IMR-90 (cell line): ENCODE data around the gene CMC2. TPM values are rescaled to one million over a fixed set of nuclear protein-coding genes. Genes with fewer than 3 reads are reported as not detected.

Source experiments
- ATAC-seq: fragments of 200-7000 bp; cut with Tn5 transposase; 2 replicates; pipeline ENCODE4 v1.9.1; 2020; ENCODE audit warnings: low read depth, mild to moderate bottlenecking, moderate library complexity
- BruUV-seq: library from RNA; stranded (reverse); fragments of 400-500 nt; replicated peaks from 2 replicates; lab custom pipeline; 2021; lab: Mats Ljungman, UMichigan
- CTCF ChIA-PET: fragments of 300-600 bp; formaldehyde crosslinking; extraction: SDS; loops from one replicate; lab custom pipeline; 2021; ENCODE audit warnings: antibody characterized with exemption; lab: Yijun Ruan, JAX
- POLR2A ChIA-PET: fragments of 300-600 bp; sonication (Branson Sonifier 250); formaldehyde crosslinking; loops from one replicate; lab custom pipeline; 2022; ENCODE audit warnings: antibody characterized with exemption; ENCODE audit not compliant: unreplicated experiment; lab: Charles Lee
- DNase-seq: peaks from one replicate; pipeline ENCODE4 v3.0.0; 2013
- H2AFZ ChIP-seq: replicated peaks from 2 replicates; pipeline ENCODE3; 2013; ENCODE audit warnings: low read length, mild to moderate bottlenecking; ENCODE audit not compliant: poor library complexity
- H2AK5ac ChIP-seq: 2 replicates; pipeline ENCODE4 v1.6.1; 2013; ENCODE audit warnings: low read depth, low read length, inconsistent platforms
- H2AK9ac ChIP-seq: replicated peaks from 2 replicates; pipeline ENCODE3; 2013; ENCODE audit warnings: mild to moderate bottlenecking, low read depth, low read length, moderate library complexity; ENCODE audit not compliant: poor library complexity
- H2BK120ac ChIP-seq: 2 replicates; pipeline ENCODE4 v1.6.1; 2013; ENCODE audit warnings: low read depth, low read length, inconsistent platforms
- H2BK15ac ChIP-seq: 3 replicates; pipeline ENCODE4 v1.6.1; 2013; ENCODE audit warnings: low read depth, low read length, inconsistent platforms
- H2BK20ac ChIP-seq: 2 replicates; pipeline ENCODE4 v1.6.1; 2013; ENCODE audit warnings: low read depth, mild to moderate bottlenecking, inconsistent platforms, low read length, moderate library complexity
- H2BK5ac ChIP-seq: 2 replicates; pipeline ENCODE4 v1.6.1; 2013; ENCODE audit warnings: mild to moderate bottlenecking, low read depth, low read length, inconsistent platforms; ENCODE audit not compliant: poor library complexity, severe bottlenecking
- H3K14ac ChIP-seq: replicated peaks from 2 replicates; pipeline ENCODE4 v1.6.1; 2013; ENCODE audit warnings: low read depth, low read length, inconsistent platforms
- H3K18ac ChIP-seq: 2 replicates; pipeline ENCODE4 v1.6.1; 2013; ENCODE audit warnings: low read depth, low read length, control low read depth
- H3K23ac ChIP-seq: 2 replicates; pipeline ENCODE4 v1.6.1; 2013; ENCODE audit warnings: low read depth, low read length, inconsistent platforms
- H3K27ac ChIP-seq: 2 replicates; pipeline ENCODE4 v1.5.1; 2013; ENCODE audit warnings: mild to moderate bottlenecking, control low read depth, low read length; ENCODE audit not compliant: insufficient read depth
- H3K27me3 ChIP-seq: 2 replicates; pipeline ENCODE4 v1.6.1; 2013; ENCODE audit warnings: low read length; ENCODE audit not compliant: control insufficient read depth, insufficient read depth
- H3K36me3 ChIP-seq: 2 replicates; pipeline ENCODE4 v1.6.1; 2013; ENCODE audit warnings: low read length, mixed read lengths; ENCODE audit not compliant: control insufficient read depth, insufficient read depth
- H3K4ac ChIP-seq: 2 replicates; pipeline ENCODE4 v1.6.1; 2013; ENCODE audit warnings: low read depth, low read length, inconsistent platforms
- H3K4me1 ChIP-seq: 2 replicates; pipeline ENCODE4 v1.6.1; 2013; ENCODE audit warnings: low read length, mixed read lengths; ENCODE audit not compliant: control insufficient read depth, insufficient read depth
- H3K4me2 ChIP-seq: 2 replicates; pipeline ENCODE4 v1.6.1; 2013; ENCODE audit warnings: low read depth, mild to moderate bottlenecking, control low read depth, low read length, moderate library complexity
- H3K4me3 ChIP-seq: 2 replicates; pipeline ENCODE4 v1.5.1; 2013; ENCODE audit warnings: low read depth, mild to moderate bottlenecking, control low read depth, low read length, moderate library complexity; ENCODE audit not compliant: insufficient read depth
- H3K56ac ChIP-seq: 2 replicates; pipeline ENCODE4 v1.6.1; 2013; ENCODE audit warnings: low read length, inconsistent platforms; ENCODE audit not compliant: insufficient read depth; ENCODE audit errors: extremely low read depth
- H3K79me1 ChIP-seq, 2 experiments: 2 replicates each; pipeline ENCODE4 v1.6.1; 2013; ENCODE audit warnings: low read length in 2 of 2, inconsistent platforms in 1 of 2, low read depth in 1 of 2
- H3K9ac ChIP-seq: 2 replicates; pipeline ENCODE4 v1.6.1; 2013; ENCODE audit warnings: low read depth, low read length, control low read depth
- H3K9me1 ChIP-seq: 2 replicates; pipeline ENCODE4 v1.6.1; 2013; ENCODE audit warnings: low read length, inconsistent platforms; ENCODE audit not compliant: insufficient read depth
- H3K9me3 ChIP-seq: 2 replicates; pipeline ENCODE4 v1.6.1; 2013; ENCODE audit warnings: low read length; ENCODE audit not compliant: control insufficient read depth, insufficient read depth
- H4K20me1 ChIP-seq: 2 replicates; pipeline ENCODE4 v1.6.1; 2013; ENCODE audit warnings: low read length, inconsistent platforms; ENCODE audit not compliant: insufficient read depth
- H4K5ac ChIP-seq: 2 replicates; pipeline ENCODE4 v1.6.1; 2013; ENCODE audit warnings: mild to moderate bottlenecking, low read depth, low read length, control low read depth
- H4K8ac ChIP-seq, 2 experiments: 2 replicates each; pipeline ENCODE4 v1.6.1; 2013; ENCODE audit warnings: low read depth in 2 of 2, low read length in 2 of 2, control low read depth in 1 of 2, inconsistent platforms in 1 of 2
- H4K91ac ChIP-seq: 2 replicates; pipeline ENCODE4 v1.6.1; 2013; ENCODE audit warnings: low read depth, low read length, inconsistent platforms; ENCODE audit not compliant: insufficient read depth
- BHLHE40 ChIP-seq: fragments of 150-350 bp; IDR thresholded peaks from 2 replicates; pipeline ENCODE4 v1.6.1; 2016; ENCODE audit warnings: mild to moderate bottlenecking, low read depth, low read length
- CEBPB ChIP-seq: IDR thresholded peaks from 2 replicates; pipeline ENCODE4 v1.6.1; 2012; ENCODE audit warnings: low read depth, low read length, improper control_type of control experiment
- CHD1 ChIP-seq: IDR thresholded peaks from 2 replicates; pipeline ENCODE4 v1.6.1; 2012; ENCODE audit warnings: low read depth, low read length, improper control_type of control experiment
- FOS ChIP-seq: fragments of 150-350 bp; IDR thresholded peaks from 2 replicates; pipeline ENCODE4 v1.6.1; 2016; ENCODE audit warnings: low read depth, low read length
- MAFK ChIP-seq: IDR thresholded peaks from 2 replicates; pipeline ENCODE4 v1.6.1; 2012; ENCODE audit warnings: low read depth, low read length, improper control_type of control experiment
- MAZ ChIP-seq: IDR thresholded peaks from 2 replicates; pipeline ENCODE4 v1.6.1; 2012; ENCODE audit warnings: low read depth, mild to moderate bottlenecking, low read length, improper control_type of control experiment, moderate library complexity, borderline replicate concordance
- MXI1 ChIP-seq: IDR thresholded peaks from 2 replicates; pipeline ENCODE4 v1.6.1; 2012; ENCODE audit warnings: low read depth, mild to moderate bottlenecking, low read length, moderate library complexity, borderline replicate concordance
- NFE2L2 ChIP-seq: fragments of 150-350 bp; IDR thresholded peaks from 2 replicates; pipeline ENCODE4 v1.6.1; 2016; ENCODE audit warnings: low read depth, mild to moderate bottlenecking, low read length
- POLR2A ChIP-seq: IDR thresholded peaks from 2 replicates; pipeline ENCODE4 v1.6.1; 2012; ENCODE audit warnings: mild to moderate bottlenecking, low read depth, low read length
- RCOR1 ChIP-seq: IDR thresholded peaks from 2 replicates; pipeline ENCODE4 v1.6.1; 2012; ENCODE audit warnings: mild to moderate bottlenecking, low read length, improper control_type of control experiment; ENCODE audit not compliant: insufficient replicate concordance
- WGBS, 2 experiments: methylation state at CpG; one replicate each; pipeline versions ENCODE4 v1.1.5 to v1.1.7; 2013; ENCODE audit warnings: missing lambda C conversion rate in 2 of 2; ENCODE audit not compliant: insufficient read length in 1 of 2; ENCODE audit errors: extremely low coverage in 2 of 2; 5-methylcytosine and 5-hydroxymethylcytosine counted together
- dilution Hi-C: fragments of 300-500 bp; cut with HindIII; formaldehyde crosslinking; loops from one replicate; pipeline ENCODE4 v1.14.3; 2018; ENCODE audit warnings: low sequenced_read_pairs; ENCODE audit not compliant: unreplicated experiment
- in situ Hi-C: fragments of 300-500 bp; cut with MboI; formaldehyde crosslinking; loops from 3 replicates; pipeline ENCODE4 v1.14.3; 2019; ENCODE audit warnings: low sequenced_read_pairs, inconsistent platforms, mixed read lengths
- intact Hi-C: fragments of 100-400 bp; cut with micrococcal nuclease; formaldehyde crosslinking; loops from 2 replicates; pipeline ENCODE4 v1.10.0; 2022
- polyA plus RNA-seq, 3 experiments: library from polyadenylated mRNA; depleted of rRNA; stranded (reverse); fragments of >200 nt; gene quantifications; 2 replicates each; pipeline ENCODE4 v1.2.3, GENCODE V29; 2012; ENCODE audit warnings: low replicate concordance in 1 of 3
- total RNA-seq: library from RNA; depleted of rRNA; stranded (reverse); fragments of >200 nt; gene quantifications from 2 replicates; pipeline ENCODE4 v1.2.3, GENCODE V29; 2012
- TF ChIP-seq, protein P1 (sequence below): conservative IDR thresholded peaks from 2 replicates; pipeline ENCODE4 v1.5.1; 2012; ENCODE audit warnings: mild to moderate bottlenecking, low read depth, low read length, improper control_type of control experiment
- TF ChIP-seq, protein P2 (sequence below): fragments of 150-350 bp; IDR thresholded peaks from 2 replicates; pipeline ENCODE4 v1.6.1; 2016; ENCODE audit warnings: low read depth, mild to moderate bottlenecking, low read length, moderate library complexity, borderline replicate concordance
- TF ChIP-seq, protein P3 (sequence below): fragments of 150-350 bp; IDR thresholded peaks from 2 replicates; pipeline ENCODE4 v1.6.1; 2017; ENCODE audit warnings: mild to moderate bottlenecking, antibody characterized with exemption, low read length, low read depth

CMC2 gene
- total and polyA plus RNA-seq, 2 of the 4 experiments (the other 2 are of a cell fraction) = 57.0 to 104 TPM

DNA sequence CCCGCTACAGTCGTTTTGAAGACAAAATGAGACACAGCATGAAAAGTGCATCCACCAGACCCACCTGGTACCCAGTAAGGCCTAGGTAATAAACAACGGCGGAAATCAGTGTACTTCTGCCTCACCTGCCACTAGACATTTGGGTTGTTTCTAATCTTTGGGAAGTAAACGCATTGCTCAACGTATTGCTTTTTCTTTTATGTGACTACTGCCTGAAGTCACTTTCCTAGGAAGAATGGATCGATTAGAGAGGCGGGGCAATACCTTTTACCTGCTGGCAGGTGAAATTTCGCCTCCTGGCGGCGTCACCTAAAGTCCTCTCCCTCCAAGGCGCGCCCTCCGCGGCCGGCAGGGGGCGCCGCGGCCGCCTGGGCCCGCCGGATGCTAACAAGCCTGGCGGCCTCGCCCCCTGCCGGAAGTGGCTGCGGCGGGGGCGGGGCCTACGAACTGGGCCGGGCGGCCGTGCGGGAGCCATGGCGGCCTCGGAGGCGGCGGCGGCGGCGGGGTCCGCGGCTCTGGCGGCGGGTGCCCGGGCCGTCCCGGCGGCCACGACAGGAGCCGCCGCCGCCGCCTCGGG, 28.8 kb upstream of the CMC2 start, which contains the start of gene ATMIN:
Gene ATMIN, plus strand, starts transcription at position 445 of the 577 bp plus-strand sequence. Its CDS starts 29 bp downstream, at position 474.
- H3K9me1 ChIP-seq = peaks cover 16% of the 10 kb centered on the region; the same call in 1 of the 2 replicates
- H3K18ac ChIP-seq = no peak within 1 kb of the TSS
- peak within 1 kb of the TSS; percentile 94 for H3K4me2 ChIP-seq
- no peak within 1 kb of the TSS for H2BK5ac ChIP-seq
- H3K9ac ChIP-seq = peak within 1 kb of the TSS; percentile 79
- ChIA-PET CTCF (interaction anchor here (0.6 to 1.9 kb wide), 19 partner anchors 10 to 1921 kb away, joined by 3 to 9 read pairs (median 3); no protein-coding TSS in a partner anchor), POLR2A (no interaction called here)
- peak within 1 kb of the TSS; percentile 89 for H3K4me3 ChIP-seq
- H3K4me1 ChIP-seq = peaks cover 2% of the 10 kb centered on the region; the same call in 1 of the 2 replicates
- H4K91ac ChIP-seq = no peak within 1 kb of the TSS
- peak within 1 kb of the TSS; percentile 13 for H3K23ac ChIP-seq
- H4K8ac ChIP-seq = peak within 1 kb of the TSS in 1 of 2 experiments; percentile 22; a peak in 2 of 4 replicates
- no peak within 1 kb of the TSS for H4K5ac ChIP-seq
- H2BK15ac ChIP-seq = no peak within 1 kb of the TSS
- no TSS peak for BruUV-seq
- peak within 1 kb of the TSS; percentile 3; the same call in 1 of the 2 replicates for H2AK5ac ChIP-seq
- no peaks in the 10 kb centered on the region for H3K27me3 ChIP-seq
- dilution Hi-C loops = no loop called here
- in situ Hi-C loops = loop anchor here (25.0 kb wide), 1 partner anchor 702 kb away; no protein-coding TSS in a partner anchor
- H2AFZ ChIP-seq = peak within 1 kb of the TSS; percentile 93
- peaks cover 3% of the 10 kb centered on the region; the same call in 1 of the 2 replicates for H3K36me3 ChIP-seq
- no peak within 1 kb of the TSS for H3K4ac ChIP-seq
- no peak within 1 kb of the TSS for H2BK120ac ChIP-seq
- peaks cover 9% of the 10 kb centered on the region; the same call in 1 of the 2 replicates for H4K20me1 ChIP-seq
- H2BK20ac ChIP-seq = no peak within 1 kb of the TSS
- H3K9me3 ChIP-seq = no peaks in the 10 kb centered on the region
- peak within 1 kb of the TSS; percentile 1; the same call in 1 of the 2 replicates for H3K14ac ChIP-seq
- peaks cover 29 to 33% of the 10 kb centered on the region in 2 experiments for H3K79me1 ChIP-seq
- peak; percentile 77 for DNase-seq
- 5% methylated on average over 17 of the region's 54 CpGs; no CpG with 5 or more reads in 1 of the 2 experiments for WGBS, 2 experiments
- H3K56ac ChIP-seq = 0 out of 2 replicates have a peak within 1 kb of the TSS, but pooled peaks have one; percentile 3
- peak within 1 kb of the TSS; percentile 49 for H2AK9ac ChIP-seq
- peak within 1 kb of the TSS; percentile 67 for H3K27ac ChIP-seq
- peak; percentile 96 for ATAC-seq
- intact Hi-C loops = loop anchor here (1.0 to 5.0 kb wide), 5 partner anchors 42 to 703 kb away; partner anchors contain the start of genes C16orf46, GAN and GCSH
- TF ChIP-seq BHLHE40 (no peak), FOS (no peak), MXI1 (no peak; the same call in 1 of the 2 replicates), NFE2L2 (no peak), MAFK (no peak), POLR2A (peak; percentile 36; the same call in 1 of the 2 replicates), CHD1 (no peak), CEBPB (no peak), RCOR1 (no peak), MAZ (peak; percentile 78)
- TF ChIP-seq, protein P1, sequence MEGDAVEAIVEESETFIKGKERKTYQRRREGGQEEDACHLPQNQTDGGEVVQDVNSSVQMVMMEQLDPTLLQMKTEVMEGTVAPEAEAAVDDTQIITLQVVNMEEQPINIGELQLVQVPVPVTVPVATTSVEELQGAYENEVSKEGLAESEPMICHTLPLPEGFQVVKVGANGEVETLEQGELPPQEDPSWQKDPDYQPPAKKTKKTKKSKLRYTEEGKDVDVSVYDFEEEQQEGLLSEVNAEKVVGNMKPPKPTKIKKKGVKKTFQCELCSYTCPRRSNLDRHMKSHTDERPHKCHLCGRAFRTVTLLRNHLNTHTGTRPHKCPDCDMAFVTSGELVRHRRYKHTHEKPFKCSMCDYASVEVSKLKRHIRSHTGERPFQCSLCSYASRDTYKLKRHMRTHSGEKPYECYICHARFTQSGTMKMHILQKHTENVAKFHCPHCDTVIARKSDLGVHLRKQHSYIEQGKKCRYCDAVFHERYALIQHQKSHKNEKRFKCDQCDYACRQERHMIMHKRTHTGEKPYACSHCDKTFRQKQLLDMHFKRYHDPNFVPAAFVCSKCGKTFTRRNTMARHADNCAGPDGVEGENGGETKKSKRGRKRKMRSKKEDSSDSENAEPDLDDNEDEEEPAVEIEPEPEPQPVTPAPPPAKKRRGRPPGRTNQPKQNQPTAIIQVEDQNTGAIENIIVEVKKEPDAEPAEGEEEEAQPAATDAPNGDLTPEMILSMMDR = peak; percentile 100; the same call in 1 of the 2 replicates
- TF ChIP-seq, protein P2, sequence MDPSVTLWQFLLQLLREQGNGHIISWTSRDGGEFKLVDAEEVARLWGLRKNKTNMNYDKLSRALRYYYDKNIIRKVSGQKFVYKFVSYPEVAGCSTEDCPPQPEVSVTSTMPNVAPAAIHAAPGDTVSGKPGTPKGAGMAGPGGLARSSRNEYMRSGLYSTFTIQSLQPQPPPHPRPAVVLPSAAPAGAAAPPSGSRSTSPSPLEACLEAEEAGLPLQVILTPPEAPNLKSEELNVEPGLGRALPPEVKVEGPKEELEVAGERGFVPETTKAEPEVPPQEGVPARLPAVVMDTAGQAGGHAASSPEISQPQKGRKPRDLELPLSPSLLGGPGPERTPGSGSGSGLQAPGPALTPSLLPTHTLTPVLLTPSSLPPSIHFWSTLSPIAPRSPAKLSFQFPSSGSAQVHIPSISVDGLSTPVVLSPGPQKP = 0 out of 2 replicates have a peak, but pooled peaks have one; percentile 17
- TF ChIP-seq, protein P3, sequence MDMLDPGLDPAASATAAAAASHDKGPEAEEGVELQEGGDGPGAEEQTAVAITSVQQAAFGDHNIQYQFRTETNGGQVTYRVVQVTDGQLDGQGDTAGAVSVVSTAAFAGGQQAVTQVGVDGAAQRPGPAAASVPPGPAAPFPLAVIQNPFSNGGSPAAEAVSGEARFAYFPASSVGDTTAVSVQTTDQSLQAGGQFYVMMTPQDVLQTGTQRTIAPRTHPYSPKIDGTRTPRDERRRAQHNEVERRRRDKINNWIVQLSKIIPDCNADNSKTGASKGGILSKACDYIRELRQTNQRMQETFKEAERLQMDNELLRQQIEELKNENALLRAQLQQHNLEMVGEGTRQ = no peak
